Measurements from ENCODE around the gene SLC35F1.

DNA sequence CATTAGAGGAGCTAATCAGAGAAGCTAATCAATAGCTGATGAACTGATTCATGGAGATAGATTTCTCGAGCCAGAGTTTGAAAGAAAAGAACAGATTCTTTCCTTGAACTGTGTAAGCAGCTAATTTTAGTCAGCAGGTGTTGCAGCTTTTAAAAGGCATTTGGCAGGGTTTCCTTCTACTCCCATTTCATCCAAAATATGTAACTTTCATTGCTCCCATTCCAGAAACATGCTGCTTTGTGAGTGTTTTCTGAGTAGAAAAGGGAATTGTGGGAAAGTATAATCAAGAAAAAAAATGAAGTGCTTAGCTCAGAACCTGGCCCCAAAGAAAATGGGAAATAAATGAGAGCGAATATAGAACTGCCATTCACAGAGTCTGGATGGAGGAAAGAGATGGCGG, 20.8 kb downstream of the SLC35F1 start:
- no peak for TF ChIP-seq GABPA (IDR thresholded peaks at IDR 0.05; ENCODE audit: low read depth)
- TF ChIP-seq, protein P1, sequence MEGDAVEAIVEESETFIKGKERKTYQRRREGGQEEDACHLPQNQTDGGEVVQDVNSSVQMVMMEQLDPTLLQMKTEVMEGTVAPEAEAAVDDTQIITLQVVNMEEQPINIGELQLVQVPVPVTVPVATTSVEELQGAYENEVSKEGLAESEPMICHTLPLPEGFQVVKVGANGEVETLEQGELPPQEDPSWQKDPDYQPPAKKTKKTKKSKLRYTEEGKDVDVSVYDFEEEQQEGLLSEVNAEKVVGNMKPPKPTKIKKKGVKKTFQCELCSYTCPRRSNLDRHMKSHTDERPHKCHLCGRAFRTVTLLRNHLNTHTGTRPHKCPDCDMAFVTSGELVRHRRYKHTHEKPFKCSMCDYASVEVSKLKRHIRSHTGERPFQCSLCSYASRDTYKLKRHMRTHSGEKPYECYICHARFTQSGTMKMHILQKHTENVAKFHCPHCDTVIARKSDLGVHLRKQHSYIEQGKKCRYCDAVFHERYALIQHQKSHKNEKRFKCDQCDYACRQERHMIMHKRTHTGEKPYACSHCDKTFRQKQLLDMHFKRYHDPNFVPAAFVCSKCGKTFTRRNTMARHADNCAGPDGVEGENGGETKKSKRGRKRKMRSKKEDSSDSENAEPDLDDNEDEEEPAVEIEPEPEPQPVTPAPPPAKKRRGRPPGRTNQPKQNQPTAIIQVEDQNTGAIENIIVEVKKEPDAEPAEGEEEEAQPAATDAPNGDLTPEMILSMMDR (IDR thresholded peaks at IDR 0.05; ENCODE audit: insufficient read depth, low read length): no peak
- TF ChIP-seq POLR2AphosphoS5 (IDR thresholded peaks at IDR 0.05; ENCODE audit: low read depth): no peak
- TF ChIP-seq, protein P2, sequence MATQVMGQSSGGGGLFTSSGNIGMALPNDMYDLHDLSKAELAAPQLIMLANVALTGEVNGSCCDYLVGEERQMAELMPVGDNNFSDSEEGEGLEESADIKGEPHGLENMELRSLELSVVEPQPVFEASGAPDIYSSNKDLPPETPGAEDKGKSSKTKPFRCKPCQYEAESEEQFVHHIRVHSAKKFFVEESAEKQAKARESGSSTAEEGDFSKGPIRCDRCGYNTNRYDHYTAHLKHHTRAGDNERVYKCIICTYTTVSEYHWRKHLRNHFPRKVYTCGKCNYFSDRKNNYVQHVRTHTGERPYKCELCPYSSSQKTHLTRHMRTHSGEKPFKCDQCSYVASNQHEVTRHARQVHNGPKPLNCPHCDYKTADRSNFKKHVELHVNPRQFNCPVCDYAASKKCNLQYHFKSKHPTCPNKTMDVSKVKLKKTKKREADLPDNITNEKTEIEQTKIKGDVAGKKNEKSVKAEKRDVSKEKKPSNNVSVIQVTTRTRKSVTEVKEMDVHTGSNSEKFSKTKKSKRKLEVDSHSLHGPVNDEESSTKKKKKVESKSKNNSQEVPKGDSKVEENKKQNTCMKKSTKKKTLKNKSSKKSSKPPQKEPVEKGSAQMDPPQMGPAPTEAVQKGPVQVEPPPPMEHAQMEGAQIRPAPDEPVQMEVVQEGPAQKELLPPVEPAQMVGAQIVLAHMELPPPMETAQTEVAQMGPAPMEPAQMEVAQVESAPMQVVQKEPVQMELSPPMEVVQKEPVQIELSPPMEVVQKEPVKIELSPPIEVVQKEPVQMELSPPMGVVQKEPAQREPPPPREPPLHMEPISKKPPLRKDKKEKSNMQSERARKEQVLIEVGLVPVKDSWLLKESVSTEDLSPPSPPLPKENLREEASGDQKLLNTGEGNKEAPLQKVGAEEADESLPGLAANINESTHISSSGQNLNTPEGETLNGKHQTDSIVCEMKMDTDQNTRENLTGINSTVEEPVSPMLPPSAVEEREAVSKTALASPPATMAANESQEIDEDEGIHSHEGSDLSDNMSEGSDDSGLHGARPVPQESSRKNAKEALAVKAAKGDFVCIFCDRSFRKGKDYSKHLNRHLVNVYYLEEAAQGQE (IDR thresholded peaks at IDR 0.05; ENCODE audit: insufficient replicate concordance, low read depth): no peak
- no peak for TF ChIP-seq SPI1 (IDR thresholded peaks at IDR 0.05; ENCODE audit: borderline replicate concordance, low read depth)

All from HL-60 (cell line).